Hematopoietic multipotent progenitor cell treated with erythropoietin and hydrocortisone succinate and interleukin-3 and kit ligand, for 8 days (in vitro differentiated cells): ENCODE data around the gene STXBP6.
"Not testable (repeated sequence)": the region's sequence is repeated elsewhere in the genome, so short reads cannot be mapped to it uniquely, and the experiment has no call there.

ENCODE experiments used
- DNase-seq: peaks from one replicate; pipeline ENCODE4 v3.0.0-alpha.2; 2015

Gene STXBP6

DNA sequence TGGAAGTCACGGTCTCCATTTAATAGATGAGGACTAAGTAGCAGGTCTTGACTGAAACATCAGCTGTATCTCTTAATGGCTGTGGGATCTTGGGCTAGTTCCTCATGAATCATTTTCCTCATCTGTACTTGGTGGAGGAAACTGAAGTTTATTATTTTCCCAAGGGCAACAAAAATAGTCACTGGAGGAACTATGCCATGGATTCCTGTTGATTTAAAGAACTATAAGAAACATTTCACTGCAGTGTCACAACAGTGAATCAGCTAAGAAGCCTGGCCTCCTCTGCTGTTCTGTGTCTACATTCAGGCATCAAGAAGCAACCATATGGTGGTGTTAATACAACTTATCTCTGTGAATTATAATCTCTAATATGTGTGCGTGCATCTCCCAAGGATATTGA is 200.5 kb downstream of the STXBP6 start:
- DNase-seq: no peak

DNA sequence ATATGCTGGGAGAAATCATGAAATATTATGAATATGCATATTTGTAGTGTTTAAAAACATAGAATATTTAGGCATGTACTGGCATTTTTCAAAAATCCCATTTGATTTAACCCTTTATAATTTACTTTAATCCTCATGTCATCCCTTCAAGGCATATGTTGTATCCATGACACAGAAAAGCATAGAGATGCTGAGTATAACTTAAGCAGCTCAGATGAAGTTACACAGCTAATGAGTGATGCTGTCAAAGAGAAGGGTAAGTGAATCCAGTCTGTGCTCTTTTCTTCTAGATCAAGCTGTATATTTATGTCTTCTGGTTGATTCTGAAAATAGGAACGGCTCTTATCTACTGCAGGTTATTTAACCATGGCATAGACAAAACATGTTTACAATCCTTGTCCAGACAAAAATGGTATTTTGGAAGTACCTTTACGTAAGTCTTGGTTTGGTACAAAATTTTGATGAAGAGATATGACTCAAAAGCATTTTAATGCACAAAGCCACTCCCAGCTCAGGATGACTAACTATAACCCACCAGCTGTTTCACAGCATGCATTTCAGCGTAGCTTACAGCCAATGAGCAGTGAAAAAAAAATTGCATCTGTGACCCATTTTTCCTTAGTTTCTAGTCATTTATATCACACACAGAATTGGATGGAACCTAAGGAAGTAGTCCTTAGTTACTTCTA is 201.7 kb downstream of the STXBP6 start:
- no peak for DNase-seq

DNA sequence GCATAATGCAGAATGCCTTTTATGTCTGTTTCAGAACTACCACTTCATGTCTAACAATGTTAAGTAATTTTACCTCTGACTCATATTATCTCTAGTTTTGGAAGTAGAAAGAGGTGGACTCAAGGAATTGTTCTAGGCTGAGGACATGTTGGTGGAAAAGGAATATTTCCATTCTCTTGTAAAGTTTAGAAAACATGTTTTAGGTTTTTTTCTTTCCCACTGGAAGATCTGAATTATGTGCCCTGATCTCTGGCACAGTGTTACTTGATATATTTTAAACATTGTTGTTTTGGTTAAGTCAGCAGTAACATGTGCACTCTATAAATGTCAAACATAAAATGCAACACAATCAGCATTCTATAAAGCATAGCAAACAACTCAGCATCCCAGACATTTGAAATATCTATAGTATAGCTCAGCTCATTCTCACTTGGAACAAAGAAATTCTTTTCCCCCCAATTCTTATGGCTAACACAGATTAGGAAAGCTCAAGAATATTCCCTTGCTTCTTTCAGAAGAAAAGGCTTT is 202.3 kb downstream of the STXBP6 start:
- no peak for DNase-seq

DNA sequence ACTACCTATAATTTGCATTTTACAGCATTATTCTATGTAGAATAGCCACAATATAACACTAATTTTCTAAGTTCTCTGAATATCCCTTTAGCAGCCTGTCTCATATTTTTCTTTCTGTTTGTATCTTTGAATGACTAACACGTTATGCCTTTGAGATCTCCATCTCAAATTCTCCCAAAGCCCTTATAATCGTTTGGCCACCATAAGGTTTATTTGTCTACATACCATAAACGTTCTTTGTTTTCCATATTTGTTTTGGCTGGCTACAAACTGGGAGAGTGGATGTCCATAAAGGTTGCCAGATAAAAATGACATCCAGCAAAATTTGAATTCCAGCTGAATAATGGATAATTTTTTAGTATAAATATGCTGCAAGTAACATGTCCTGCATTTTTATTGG is 203.7 kb downstream of the STXBP6 start:
- DNase-seq: no peak

DNA sequence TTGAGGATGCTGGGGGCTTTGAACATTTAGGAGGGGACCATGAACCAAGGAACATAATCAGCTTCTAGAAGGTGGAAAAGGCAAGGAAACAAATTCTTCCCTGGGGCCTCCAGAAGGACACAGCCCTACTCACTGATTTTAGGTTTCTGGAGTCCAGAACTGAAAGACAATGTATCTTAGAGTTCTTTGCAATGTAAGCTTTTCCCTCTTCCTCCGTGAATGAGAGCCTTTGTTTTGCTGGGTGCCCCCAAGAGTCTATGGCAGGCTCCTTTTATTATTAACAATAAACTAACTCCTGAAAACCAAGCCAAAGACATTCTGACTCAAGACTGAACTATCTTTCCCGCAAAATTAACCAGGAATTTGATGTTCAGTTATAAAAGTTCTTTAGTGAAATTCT is 204.1 kb downstream of the STXBP6 start:
- no peak for DNase-seq

DNA sequence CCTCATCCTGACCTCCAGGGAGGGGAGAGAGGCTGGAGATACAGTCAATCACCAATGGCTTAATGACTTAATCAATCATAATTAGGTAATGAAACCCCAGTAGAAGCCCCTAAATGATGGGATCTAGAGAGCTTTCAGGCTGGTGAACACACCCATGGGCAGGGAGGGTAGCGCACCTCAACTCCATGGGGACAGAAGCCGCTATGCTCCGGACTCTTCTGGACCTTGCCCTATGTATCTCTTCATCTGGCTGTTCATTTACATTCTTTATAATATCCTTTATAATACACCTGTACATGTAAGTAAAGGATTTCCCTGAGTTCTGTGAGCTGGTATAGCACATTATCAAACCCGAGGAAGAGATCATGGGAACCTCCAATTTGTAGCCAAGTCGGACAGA is 205.9 kb downstream of the STXBP6 start:
- no peak for DNase-seq

DNA sequence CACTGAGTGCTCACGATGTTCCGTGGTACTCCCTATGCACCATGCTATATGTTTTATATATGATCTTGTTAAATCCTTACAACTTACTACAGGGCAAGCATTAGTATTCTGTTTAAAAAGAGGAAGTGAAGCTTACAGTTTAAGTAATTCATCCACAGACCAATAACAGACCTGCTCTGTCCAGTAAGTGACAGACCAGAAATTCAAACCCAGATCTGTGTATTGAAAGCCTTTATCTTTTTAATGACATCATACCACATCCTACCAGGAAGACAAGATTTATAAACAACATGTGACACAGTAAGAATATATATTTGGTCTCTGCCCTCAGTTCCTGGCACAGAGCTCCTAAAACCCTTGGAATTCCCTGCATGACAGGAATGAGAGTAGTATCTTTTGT is 206.5 kb downstream of the STXBP6 start:
- DNase-seq: no peak

DNA sequence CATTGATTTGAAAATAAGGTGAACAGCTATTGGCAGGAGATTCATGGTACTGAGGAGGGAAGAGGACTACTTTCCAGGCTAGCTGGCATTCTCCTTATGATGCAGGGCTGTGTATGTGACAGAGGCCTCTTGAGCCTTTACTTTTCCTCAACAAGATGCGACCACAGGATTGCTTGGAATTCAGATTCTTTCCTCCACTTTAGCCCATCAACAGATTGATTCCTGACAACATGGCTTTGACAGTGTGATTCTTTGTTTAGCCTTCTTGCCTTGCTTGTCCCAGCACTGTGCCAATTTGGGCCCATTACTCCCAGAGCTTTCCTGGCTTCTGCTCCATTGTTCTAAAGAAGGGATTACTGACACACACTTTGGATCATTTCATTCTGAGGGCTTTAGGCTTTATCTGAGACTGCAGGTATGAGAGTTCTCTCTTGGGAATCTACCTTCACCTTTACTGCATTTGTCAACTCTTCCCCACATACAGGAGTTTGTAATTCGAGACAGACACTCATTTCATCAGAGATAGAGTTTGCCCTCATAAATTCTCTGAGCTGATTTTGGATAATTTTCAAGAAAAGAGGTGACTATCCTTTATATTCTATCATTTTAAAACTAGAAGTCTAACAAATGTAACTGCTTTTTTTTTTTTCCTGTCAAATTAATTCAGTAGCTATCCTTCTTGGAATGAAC is 209.6 kb downstream of the STXBP6 start:
- DNase-seq: no peak

DNA sequence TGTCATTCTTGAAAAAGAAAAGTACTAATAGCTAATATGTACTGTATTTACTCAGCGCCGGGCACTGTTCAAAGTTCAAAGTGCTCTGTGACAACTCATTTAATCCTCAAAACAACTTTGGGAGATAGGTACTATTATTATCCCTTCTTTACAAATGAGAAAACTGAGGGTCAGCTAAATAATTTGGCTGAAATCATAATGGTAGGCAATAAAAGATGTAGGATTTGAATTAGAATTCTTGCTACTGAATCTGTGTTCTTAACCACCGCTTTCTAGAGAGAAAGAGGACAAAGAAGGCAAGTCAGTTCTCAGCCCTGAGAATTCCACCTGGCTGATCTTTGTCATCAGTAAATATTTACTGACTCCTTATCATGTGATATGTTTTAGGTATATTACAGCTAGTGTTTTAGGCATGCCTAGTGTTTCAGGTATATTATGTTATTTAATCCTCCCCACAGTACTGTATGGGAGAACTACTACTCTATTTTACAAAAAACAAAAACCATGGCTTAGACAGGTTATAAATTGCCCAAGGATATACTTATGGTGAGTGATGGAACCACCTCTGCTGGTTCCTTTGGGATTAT is 210.2 kb downstream of the STXBP6 start:
- DNase-seq: no peak

DNA sequence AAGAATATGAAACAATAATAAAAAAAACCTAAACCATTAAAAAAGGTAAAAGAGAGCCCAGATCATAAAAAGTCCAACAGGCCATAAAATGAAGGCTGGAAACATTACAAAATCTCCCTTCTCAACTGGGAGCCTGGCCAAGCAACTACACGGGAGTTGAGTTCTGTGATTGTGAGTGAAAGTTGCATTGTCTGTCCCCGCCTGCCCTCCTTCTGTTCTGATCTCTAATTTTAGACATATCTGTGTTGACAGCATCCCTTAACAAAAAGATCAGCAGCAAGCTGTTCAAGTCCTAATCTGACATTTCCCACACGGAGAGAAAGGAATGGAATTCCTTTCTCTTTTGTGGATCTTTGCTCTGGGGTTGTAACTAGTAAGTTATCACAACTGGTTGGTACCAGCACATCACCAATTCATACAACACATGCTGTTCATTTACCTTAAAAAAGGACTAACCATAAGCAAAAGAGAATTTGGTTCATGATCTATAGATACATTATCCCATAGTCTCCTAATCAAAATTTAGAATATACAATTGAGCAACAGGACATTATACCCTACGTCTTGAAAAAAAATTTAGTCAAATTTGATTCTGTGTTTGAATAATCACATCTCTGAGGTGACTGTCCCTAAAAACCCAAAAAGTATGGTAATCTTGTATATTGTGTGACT is 210.9 kb downstream of the STXBP6 start:
- no peak for DNase-seq

DNA sequence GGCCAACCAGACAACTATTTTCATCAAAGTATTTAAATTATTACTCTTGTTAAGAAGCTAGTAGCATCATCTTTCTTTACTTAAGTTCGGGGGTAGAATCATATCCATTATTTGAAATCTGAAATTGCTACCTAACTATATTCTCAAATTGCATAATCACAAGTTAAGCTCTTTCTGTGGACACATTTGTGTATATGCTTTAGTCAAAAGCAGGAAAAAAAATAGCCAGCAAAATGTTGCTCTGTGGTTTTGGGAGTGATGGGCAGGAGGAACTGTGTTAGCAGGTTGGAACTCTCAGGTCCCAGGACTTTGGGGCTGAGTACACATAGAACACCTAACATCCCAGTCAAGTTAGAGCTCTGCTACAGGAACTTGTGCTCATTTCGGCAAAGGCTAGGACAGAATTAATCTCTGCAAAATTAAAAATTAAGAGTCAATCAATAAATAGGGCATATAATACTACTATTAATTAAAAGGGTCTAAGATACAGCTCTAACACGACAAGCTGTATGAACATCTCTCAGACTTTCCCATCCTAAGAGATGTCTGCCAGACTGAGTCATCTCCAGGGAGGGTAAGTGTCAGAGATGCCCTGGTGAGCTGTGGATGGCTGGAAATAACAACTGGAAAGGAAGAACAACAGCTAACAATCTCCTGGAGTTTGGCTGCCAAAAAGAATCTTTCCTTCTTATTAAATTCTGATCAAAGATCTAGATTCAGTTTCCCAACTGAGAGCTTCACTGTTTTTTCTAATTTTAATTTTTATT is 212.5 kb downstream of the STXBP6 start:
- DNase-seq: no peak

DNA sequence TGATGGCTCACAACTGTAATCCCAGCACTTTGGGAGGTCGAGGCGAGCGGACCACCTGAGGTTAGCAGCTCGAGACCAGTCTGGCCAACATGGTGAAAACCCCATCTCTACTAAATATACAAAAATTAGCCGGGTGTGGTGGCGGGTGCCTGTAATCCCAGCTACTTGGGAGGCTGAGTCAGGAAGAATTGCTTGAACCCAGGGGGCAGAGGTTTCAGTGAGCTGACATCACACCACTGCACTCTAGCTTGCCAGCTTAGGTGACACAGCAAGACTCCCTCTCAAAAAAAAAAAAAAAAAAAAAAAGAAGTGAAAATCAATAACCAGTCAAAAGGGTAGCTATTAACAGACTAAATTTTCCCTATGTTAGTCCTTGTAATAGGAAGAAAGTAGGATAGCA is 213.6 kb downstream of the STXBP6 start:
- DNase-seq: not testable (repeated sequence)

DNA sequence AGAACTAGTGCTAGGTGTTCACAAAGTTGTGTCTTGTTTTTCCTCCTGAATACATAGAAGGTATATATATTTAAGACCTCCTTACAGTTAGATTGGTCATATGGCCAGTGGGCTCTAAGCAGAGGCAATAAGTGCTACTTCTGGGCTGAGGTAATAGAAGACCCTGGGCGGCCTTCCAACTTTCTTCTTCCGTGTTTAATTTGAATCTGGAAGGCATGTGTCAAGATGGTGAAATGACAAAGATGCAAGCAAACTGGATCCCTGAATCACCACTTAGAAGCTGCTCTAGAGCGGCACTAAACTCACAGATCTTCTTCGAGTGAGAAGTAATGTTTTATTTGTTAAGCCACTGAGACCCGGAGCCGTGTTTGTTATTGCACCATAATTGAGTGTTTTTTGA is 215.0 kb downstream of the STXBP6 start:
- no peak for DNase-seq

DNA sequence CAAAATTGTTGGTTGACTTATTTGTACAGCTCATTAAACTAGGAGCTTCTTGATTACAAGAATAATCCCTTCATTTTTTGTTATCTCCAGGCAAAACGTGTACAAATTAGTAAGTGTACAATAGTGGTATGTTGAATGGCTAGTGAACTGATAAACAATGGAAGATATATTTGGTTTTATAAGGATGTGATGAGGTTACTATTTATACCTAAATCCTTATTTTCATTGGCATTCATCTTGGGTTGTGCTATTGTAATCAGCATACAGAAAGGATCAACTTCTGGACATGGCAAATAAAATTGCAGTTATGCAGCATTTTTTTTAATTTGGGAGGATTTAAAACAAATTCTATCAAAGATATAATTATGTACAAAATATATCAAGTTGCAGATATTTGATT is 216.6 kb downstream of the STXBP6 start:
- DNase-seq: no peak

DNA sequence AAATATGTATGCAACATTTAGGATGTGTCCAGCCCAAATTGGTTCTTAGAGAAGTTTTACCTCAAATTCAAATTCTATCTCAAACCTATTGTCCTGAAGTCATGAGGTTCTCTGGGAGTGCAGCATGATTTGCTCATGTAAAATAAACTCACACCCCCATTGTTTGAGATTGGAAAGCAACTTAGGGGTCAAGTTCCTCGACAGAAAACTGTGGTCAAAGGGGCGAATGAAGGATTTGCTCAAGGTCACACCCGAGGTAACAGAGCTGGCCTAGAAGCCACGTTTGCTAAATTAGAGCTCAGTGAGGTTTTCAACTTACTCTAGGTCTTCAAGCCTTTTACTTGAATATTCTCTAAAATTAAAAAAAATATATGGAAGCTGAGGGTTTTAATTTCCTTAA is 218.3 kb downstream of the STXBP6 start:
- DNase-seq: no peak

DNA sequence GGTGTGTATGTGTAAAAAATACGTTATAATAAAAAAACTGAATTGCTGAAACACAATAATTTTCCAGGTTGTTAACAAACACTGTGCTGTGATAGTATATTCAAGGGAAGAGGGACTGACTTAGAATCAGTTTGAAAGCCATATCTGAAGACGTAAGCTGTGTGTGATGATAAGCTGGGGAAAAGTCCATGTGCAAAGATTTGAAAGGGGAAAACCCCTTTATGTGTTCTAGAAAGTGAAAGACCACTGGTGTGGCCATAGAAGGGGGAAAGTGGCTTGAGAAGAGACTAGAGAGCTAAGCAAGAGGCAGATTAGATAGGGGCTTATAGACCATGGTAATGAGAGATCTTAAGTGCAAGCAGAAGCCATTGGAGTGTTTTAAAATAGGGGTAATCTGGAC is 220.1 kb downstream of the STXBP6 start:
- no peak for DNase-seq

DNA sequence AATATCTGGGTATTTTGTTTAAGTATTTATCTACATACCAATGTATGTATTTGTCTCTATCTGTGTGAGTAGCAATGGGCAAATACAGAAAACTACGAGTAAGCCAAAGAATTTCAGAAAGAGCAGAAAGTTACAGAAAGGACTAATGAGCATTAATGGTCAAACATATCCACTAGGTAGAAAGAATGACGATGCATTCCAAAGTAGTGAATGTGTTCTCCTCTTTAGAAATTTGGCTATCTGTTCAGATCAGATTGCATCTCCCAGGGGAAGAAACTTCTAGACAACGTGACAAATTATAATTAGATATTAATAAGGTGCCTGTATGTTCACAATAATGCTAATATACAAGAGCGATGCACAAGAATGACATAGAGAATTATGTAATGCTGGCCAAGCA is 221.5 kb downstream of the STXBP6 start:
- no peak for DNase-seq

DNA sequence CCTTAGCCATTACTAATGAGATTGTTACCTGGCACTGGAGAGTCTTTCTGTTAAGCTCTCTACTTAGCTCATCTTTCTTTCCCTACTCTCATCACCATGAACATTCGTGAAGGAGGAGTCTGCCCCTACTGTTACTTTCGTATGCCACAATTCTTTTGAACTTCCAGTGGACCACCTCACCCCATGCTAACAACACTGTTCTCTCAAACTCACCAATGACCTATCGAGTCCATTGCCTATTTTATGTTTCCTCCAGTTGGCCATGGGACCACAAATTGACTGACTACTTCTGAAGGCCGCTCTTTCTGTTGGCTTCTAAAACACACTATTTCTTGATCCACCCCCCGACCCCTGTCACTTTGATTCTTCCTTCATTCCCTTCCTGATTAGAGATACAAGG is 223.6 kb downstream of the STXBP6 start:
- no peak for DNase-seq

DNA sequence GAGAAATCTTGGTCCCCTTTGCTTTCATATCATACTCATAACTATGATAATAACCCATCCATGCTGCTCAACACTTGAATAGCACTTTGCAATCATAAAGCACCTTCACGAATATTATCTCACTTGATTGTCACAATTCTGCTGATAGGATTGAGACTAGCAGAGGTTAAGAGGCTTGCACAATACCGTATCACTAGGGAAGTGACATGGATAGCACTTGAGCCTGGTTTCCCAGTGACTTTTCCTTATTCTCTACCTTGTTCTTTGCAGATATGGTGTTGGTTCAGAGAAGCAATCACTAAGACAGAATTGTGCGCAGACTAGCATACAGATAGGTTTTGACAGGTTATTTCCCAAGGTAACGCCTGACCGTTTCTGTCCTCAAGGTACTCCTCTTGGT is 229.3 kb downstream of the STXBP6 start:
- DNase-seq: no peak

DNA sequence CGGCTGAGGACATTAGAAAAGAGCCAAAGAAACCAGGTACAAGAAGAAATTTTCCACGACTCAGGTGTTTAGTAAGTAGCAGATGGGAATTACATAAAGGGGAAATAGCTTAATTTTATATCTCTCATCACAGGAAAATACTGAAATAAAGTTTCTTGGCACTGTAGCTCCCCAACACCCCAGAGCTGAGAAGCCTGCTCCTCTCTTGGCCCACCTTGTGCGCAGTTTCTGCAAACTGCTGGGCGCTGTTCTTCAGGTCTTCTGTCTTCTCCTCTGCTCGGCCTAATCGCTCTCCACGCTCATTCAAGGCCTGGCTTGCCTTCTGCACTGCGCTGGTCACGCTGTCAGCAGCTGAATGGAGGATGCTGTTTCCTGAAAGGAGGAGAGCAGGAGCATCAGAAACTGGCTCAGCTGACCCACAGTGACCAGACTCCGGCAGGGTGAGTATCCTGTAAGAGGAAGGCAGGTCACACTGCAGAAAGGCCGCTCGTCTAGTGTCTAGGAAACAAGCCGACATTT is 231.1 kb downstream of the STXBP6 start:
- no peak for DNase-seq

DNA sequence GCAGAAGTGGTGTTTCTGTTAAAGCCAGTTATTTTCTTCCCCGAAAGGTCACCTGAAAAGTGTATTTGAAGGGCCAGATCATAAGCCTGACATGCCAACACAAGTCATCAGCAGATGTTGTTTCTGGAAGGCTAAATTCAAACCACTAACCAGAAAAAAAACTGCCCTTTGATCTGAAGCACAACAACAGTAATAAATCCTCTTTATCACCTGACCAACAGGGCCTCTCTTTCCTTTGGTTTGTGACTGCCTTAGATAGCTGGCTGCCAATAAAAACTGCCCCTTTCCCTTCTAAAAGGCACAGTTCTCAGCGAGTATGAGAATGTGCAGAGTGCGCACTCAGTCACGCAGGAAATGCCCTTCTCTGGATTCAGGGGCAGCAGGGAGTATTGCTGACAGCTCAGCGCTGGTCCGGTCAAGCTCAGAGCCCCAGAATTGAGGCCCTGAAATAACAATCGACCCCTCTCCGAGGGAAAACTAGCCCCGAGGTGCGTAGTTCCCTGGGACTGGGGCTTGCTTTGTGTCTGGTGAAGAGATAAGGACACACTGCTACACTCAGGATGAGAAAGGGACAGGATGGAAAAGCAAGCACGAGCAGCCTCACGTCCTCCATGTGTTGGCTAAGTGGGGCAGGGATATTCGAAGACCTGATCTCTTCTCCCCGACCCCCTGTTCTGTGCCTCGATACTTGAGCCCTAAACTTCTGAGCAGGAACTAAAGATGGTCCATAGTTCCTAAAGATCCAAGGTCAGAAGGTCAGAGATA is 231.7 kb downstream of the STXBP6 start:
- DNase-seq: peak; percentile 21
